Endothelial cell of umbilical vein (primary cell): ENCODE data around the gene TUT7. TPM values are rescaled to one million over a fixed set of nuclear protein-coding genes. Genes with fewer than 3 reads are reported as not detected.

Experiments
- BruUV-seq: library from RNA; stranded (reverse); fragments of 400-500 nt; replicated peaks from 2 replicates; lab custom pipeline; 2021; lab: Mats Ljungman, UMichigan
- CTCF ChIA-PET: fragments of 300-600, 350-600 bp; sonication (Branson Sonifier 250); formaldehyde crosslinking; loops from one replicate; lab custom pipeline; 2021; ENCODE audit warnings: antibody characterized with exemption, inconsistent platforms; lab: Charles Lee
- POLR2A ChIA-PET: fragments of 300-600, 350-600 bp; sonication (Branson Sonifier 250); formaldehyde crosslinking; loops from one replicate; lab custom pipeline; 2021; ENCODE audit warnings: antibody characterized with exemption, inconsistent platforms; lab: Charles Lee
- DNase-seq: peaks from one replicate; pipeline ENCODE4 v3.0.0-alpha.2; 2011; ENCODE audit warnings: low read depth, low spot score
- FAIRE-seq: peaks from 2 replicates; lab custom pipeline; 2011; peaks lifted over from hg19 to GRCh38; lab: Jason Lieb, UNC
- H2AFZ ChIP-seq: 2 replicates; pipeline ENCODE4 v1.6.0; 2012; ENCODE audit warnings: low read depth, low read length, control low read depth, inconsistent platforms
- H3K27ac ChIP-seq: 2 replicates; pipeline ENCODE4 v1.5.1; 2011; ENCODE audit warnings: low read depth, mild to moderate bottlenecking, control low read depth, low read length, moderate library complexity; ENCODE audit not compliant: insufficient read depth
- H3K27me3 ChIP-seq, 2 experiments: 2 replicates each; pipeline versions ENCODE4 v1.6.0 to v1.6.1; 2011; ENCODE audit warnings: low read length in 2 of 2, mixed read lengths in 1 of 2; ENCODE audit not compliant: control insufficient read depth in 2 of 2, insufficient read depth in 2 of 2
- H3K36me3 ChIP-seq, 2 experiments: 2 replicates in 1 of 2; 3 replicates in 1 of 2; pipeline ENCODE4 v1.5.1; 2011; ENCODE audit warnings: low read length in 2 of 2, mild to moderate bottlenecking in 1 of 2, moderate library complexity in 1 of 2; ENCODE audit not compliant: control insufficient read depth in 2 of 2, insufficient read depth in 2 of 2; ENCODE audit errors: extremely low read depth in 1 of 2
- H3K4me1 ChIP-seq: 3 replicates; pipeline ENCODE4 v1.5.1; 2011; ENCODE audit warnings: mild to moderate bottlenecking, low read length; ENCODE audit not compliant: control insufficient read depth, insufficient read depth; ENCODE audit errors: extremely low read depth
- H3K4me2 ChIP-seq: 2 replicates; pipeline ENCODE4 v1.6.1; 2011; ENCODE audit warnings: low read length, control low read depth, mixed read lengths; ENCODE audit not compliant: insufficient read depth
- H3K4me3 ChIP-seq, 3 experiments: fragments of 200-600 bp in 1 of 3; sonication (generic), shearing (Covaris generic) in 1 of 3; replicated peaks in 1 of 3; 2 replicates each; pipeline ENCODE4 v1.5.1; 2011 to 2016; ENCODE audit warnings: control low read depth in 3 of 3, low read length in 3 of 3, mild to moderate bottlenecking in 2 of 3, inconsistent platforms in 1 of 3, low read depth in 1 of 3, moderate library complexity in 1 of 3; ENCODE audit not compliant: insufficient read depth in 1 of 3
- H3K79me2 ChIP-seq: 2 replicates; pipeline ENCODE4 v1.6.0; 2012; ENCODE audit warnings: low read length, inconsistent platforms; ENCODE audit not compliant: control insufficient read depth, insufficient read depth
- H3K9ac ChIP-seq: replicated peaks from 2 replicates; pipeline ENCODE3; 2011; ENCODE audit warnings: low read length, control low read depth; ENCODE audit not compliant: insufficient read depth; ENCODE audit errors: extremely low read depth
- H3K9me1 ChIP-seq: replicated peaks from 3 replicates; pipeline ENCODE4 v1.6.0; 2011; ENCODE audit warnings: mild to moderate bottlenecking, low read length; ENCODE audit not compliant: control insufficient read depth, insufficient read depth; ENCODE audit errors: extremely low read depth
- H3K9me3 ChIP-seq: replicated peaks from 2 replicates; pipeline ENCODE4 v1.5.1; 2012; ENCODE audit warnings: low read length, inconsistent platforms; ENCODE audit not compliant: control insufficient read depth, insufficient read depth
- H4K20me1 ChIP-seq: replicated peaks from 2 replicates; pipeline ENCODE3; 2011; ENCODE audit warnings: mild to moderate bottlenecking, low read length; ENCODE audit not compliant: control insufficient read depth, insufficient read depth; ENCODE audit errors: extremely low read depth
- CTCF ChIP-seq, 2 donors: IDR thresholded peaks; 1 replicate in 1 of 2; 2 replicates in 1 of 2; pipeline ENCODE4 v1.5.1; 2011; ENCODE audit warnings: low read length in 2 of 2, mild to moderate bottlenecking in 2 of 2, moderate library complexity in 2 of 2, control low read depth in 1 of 2, inconsistent platforms in 1 of 2, low read depth in 1 of 2; ENCODE audit not compliant: insufficient read depth in 1 of 2; ENCODE audit errors: extremely low read depth in 1 of 2
- FOS ChIP-seq: IDR thresholded peaks from 2 replicates; pipeline ENCODE4 v1.6.1; 2011; ENCODE audit warnings: mild to moderate bottlenecking, low read length, moderate library complexity, borderline replicate concordance; ENCODE audit not compliant: insufficient read depth
- dilution Hi-C: fragments of 300-500 bp; cut with MboI; formaldehyde crosslinking; loops from one replicate; pipeline ENCODE4 v1.15.0; 2019; ENCODE audit warnings: low sequenced_read_pairs; ENCODE audit not compliant: extremely low pct_ligation_motif_present
- intact Hi-C: fragments of 100-400 bp; cut with micrococcal nuclease; formaldehyde crosslinking; loops from one replicate; pipeline ENCODE4 v1.10.0; 2022
- polyA plus RNA-seq, 4 experiments: library from polyadenylated mRNA; depleted of rRNA in 3 of 4; stranded (reverse) in 3 of 4; unstranded in 1 of 4; fragments of >200 nt; gene quantifications; 2 replicates each; pipeline versions ENCODE4 v1.2.1 to v1.2.3, GENCODE V29; 2011 to 2012; ENCODE audit warnings: missing spikeins in 1 of 4
- total RNA-seq: library from RNA; stranded (reverse); gene quantifications from 2 replicates; pipeline ENCODE4 v1.2.3, GENCODE V29; 2021

Gene TUT7
- total and polyA plus RNA-seq, 2 donors (not counting 3 experiments of a cell fraction or from before 2014, with no cell fraction given) = 5.1 to 19.0 TPM

GRCh38 chr9:86282979-86283535 lies 71.2 kb downstream of the TUT7 start:
- dilution Hi-C loops = no loop called here
- Histone ChIP-seq H3K9me3 (no peaks in the 10 kb centered on the region), H3K36me3 (no peaks in the 10 kb centered on the region), H3K27ac (peak overlapping the region; percentile 10), H3K4me1 (peaks cover 11% of the 10 kb centered on the region), H3K79me2 (peaks cover 32% of the 10 kb centered on the region), H4K20me1 (no peaks in the 10 kb centered on the region), H3K4me2 (peak overlapping the region; percentile 62), H2AFZ (peak overlapping the region; percentile 50), H3K9ac (peak overlapping the region; percentile 77), H3K4me3 (peak overlapping the region; percentile 0 to 84 (median 76)), H3K27me3 (no peaks in the 10 kb centered on the region), H3K9me1 (no peaks in the 10 kb centered on the region)
- BruUV-seq = TSS peak; percentile 63
- intact Hi-C loops = loop anchor here (1.0 to 5.0 kb wide), 4 partner anchors 71 to 664 kb away; partner anchors contain the start of genes GAS1, NAA35 and TUT7
- ChIA-PET CTCF (interaction anchor here (1.0 kb wide), 1 partner anchor 81 kb away, joined by 4 read pairs; no protein-coding TSS in a partner anchor), POLR2A (interaction anchor here (0.7 kb wide), 1 partner anchor 67 kb away, joined by 3 read pairs; no protein-coding TSS in a partner anchor)
- TF ChIP-seq CTCF (IDR thresholded peaks at IDR 0.05; ENCODE audit: extremely low read depth in 1 of 2, insufficient read depth in 1 of 2, low read depth in 1 of 2, low read length in 2 of 2) (no peak), FOS (peak; percentile 8)
- DNase-seq = no peak
- no peak for FAIRE-seq
